COR-L47 (cell line): Measurements from ENCODE around the gene TMEM238.
"Not testable (repeated sequence)": the region's sequence is repeated elsewhere in the genome, so short reads cannot be mapped to it uniquely, and the experiment has no call there.

Experiments
- DNase-seq: peaks from one replicate; lab custom pipeline; 2025; lab: John Stamatoyannopoulos, UW

Gene TMEM238

DNA sequence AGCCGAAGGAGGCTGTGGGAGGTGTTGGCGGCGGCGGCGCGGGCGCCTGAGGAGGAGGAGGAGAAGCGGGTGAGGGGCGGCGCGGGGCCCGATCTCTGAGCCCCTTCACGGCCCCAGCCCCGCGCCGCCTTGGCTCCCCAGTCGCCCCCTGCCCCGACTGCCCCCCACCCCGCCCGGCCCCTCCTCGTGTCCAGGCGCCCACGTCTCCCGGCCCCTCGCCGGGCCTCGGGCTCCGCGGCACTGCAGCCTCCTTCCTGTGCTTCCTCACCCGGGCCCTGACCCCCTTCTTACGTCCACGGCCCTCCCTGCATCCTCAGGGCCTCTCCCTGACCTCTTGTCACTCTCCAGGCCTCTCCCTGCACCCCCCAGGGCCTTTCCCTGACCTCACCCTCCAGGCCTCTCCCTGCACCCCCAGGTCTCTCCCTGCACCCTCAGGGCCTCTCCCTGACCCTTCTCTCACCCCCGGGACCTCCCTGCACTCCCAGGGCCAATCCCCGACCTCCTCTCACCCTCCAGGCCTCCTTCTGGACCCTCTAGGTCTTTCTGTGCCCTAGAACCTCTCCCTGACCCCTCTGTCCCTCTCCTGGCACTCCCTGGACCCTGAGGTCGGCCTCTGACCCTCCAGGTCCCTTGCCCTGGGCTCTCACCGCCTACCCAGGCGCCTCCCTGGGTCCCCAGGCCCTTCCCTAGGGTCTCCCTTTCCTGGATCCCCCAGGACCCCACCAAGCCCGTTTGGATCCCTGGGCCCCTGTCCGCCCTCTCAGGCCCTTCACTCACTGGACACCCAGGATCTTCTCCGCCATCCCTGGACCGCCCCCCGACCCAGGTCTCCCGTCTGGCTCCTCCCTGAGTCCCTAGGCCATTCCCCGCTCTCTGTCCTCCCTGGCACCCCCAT is 44.0 kb downstream of the TMEM238 start:
- DNase-seq = no peak

DNA sequence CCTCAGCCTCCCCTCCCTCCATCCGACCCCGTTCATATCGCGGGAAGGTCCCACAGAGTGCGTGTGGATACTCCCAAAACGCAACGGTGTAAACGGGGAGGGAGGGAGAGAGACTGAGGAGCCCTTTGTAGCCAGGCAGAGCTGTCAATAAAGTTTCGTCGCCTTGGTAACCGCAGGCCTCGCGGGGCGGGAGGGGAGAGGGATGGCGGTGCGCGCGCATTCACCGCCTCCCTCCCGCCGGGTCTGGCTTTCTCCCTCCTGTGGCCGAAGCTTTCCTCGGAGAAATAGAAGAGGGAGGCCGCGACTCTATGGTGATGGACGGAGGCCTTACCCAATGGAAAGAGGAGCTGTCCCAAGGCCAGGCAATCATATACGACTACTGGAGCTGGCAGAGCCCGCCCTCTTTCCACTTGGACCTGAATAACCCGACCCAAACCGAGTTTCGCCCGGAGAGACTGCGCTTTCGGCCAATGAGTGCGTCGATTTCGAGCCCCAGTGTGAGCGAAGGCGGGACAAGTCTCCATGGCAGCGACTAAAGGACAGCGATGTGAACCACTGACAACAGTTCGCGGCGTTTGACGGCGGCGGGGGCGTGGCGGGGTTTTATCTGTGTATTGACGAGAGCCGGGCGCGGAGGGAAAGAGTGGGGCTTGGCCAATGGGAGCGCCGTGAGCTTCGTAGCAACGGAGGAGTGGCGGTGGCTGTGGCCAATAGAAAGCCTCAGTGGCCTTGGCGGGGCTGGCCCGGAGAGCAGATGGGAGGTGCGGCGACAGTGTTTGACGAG is 44.8 kb downstream of the TMEM238 start, which contains the start of gene KMT5C:
Gene KMT5C, plus strand, starts transcription at position 772 of the 784 bp plus-strand sequence. CDS start 2,061 bp downstream, outside the sequence.
- DNase-seq = peak; percentile 100

DNA sequence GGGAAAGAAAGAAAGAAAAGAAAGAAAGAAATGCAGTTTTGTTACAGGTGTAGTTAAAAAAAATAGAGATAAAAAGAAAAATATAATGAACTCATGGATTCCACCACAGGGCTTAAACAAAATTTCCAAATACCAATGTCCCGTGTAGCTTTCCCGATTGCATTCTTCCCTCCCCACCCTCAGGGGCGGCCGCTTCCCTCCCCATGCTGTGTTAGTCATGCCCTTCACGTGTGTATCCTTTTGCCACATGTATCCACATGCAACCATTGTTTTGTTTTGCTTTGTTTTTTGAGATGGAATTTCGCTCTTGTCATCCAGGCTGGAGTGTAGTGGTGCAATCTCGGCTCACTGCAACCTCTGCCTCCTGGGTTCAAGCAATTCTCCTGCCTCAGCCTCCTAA is 48.0 kb downstream of the TMEM238 start:
- no peak for DNase-seq

DNA sequence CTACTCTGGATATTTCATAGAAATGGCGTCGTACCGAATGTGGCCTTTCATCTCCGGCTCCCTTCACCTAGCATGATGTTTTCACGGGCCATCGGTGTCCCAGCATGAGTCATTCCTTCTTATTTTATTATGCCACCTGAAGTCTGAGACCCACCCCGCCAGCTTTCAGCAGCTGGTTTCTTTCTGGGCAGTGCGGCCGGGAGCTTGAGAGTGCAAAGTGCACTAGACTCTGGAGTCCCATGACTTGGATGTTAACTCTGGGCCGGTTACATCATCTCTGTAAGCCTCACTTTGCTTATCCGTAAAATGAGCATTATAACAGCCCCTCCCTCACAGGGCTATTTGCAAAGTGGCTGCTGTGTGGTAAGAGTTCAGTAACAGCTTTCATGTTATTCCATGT is 50.2 kb downstream of the TMEM238 start:
- no peak for DNase-seq

DNA sequence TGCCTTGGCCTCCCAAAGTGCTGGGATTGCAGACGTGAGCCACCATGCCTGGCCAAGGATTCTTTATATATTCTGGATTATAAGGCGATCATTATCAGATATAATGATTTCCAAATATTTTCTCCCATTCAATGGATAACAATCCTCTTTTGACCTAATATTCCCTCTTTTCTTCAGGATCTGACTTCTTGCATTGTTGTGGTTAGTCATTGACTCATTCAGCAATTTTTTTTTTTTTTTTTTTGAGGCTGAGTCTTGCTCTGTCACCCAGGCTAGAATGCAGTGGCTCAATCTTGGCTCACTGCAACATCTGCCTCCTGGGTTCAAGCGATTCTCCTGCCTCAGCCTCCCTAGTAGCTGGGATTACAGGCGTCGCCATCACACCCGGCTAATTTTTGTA is 54.3 kb downstream of the TMEM238 start:
- not testable (repeated sequence) for DNase-seq
